GM19025 (cell line): ENCODE results near the gene SRRM5.
"Not testable (repeated sequence)": the region's sequence is repeated elsewhere in the genome, so short reads cannot be mapped to it uniquely, and the experiment has no call there.

Experiments used
- ATAC-seq: cut with Tn5 transposase; IDR thresholded peaks from one replicate; pipeline ENCODE4 v1.9.1; 2021; ENCODE audit warnings: mild to moderate bottlenecking, low read depth, moderate library complexity; ENCODE audit not compliant: unreplicated experiment

SRRM5 gene

GRCh38 chr19:43611788-43612187, at the start of gene SRRM5:
TSS of gene SRRM5 (plus strand) at chr19:43612088. CDS start at chr19:43612122, 34 bp downstream.
- ATAC-seq, result no peak

GRCh38 chr19:43562226-43562697, 49.6 kb upstream of the SRRM5 start:
- ATAC-seq, result no peak

GRCh38 chr19:43562698-43563241, 49.1 kb upstream of the SRRM5 start:
- peak; percentile 69 for ATAC-seq

- ATAC-seq, result no peak
Measured at GRCh38 chr19:43563816-43564457, 48.0 kb upstream of the SRRM5 start.

- no peak for ATAC-seq
Measured at GRCh38 chr19:43564800-43565199, 47.1 kb upstream of the SRRM5 start.

GRCh38 chr19:43569657-43570056, 42.2 kb upstream of the SRRM5 start:
- ATAC-seq, result no peak

GRCh38 chr19:43570174-43570791, 41.6 kb upstream of the SRRM5 start:
- ATAC-seq, result no peak

- no peak for ATAC-seq
Measured at GRCh38 chr19:43572171-43572588, 39.7 kb upstream of the SRRM5 start.

GRCh38 chr19:43574424-43575155, 37.3 kb upstream of the SRRM5 start:
- no peak for ATAC-seq

- peak; percentile 95 for ATAC-seq
Measured at GRCh38 chr19:43575156-43575950, 36.5 kb upstream of the SRRM5 start, which contains the start of the genes PINLYP and XRCC1. TSS of gene PINLYP (plus strand) at chr19:43575801. CDS start at chr19:43577192, 1,391 bp downstream. TSS of gene XRCC1 (minus strand) at chr19:43575527. CDS start at chr19:43575458, 69 bp downstream.

GRCh38 chr19:43575955-43576878, 35.7 kb upstream of the SRRM5 start:
- ATAC-seq, result no peak

GRCh38 chr19:43578787-43579186, 33.1 kb upstream of the SRRM5 start:
- no peak for ATAC-seq

- no peak for ATAC-seq
Measured at GRCh38 chr19:43581467-43581866, 30.4 kb upstream of the SRRM5 start.

GRCh38 chr19:43582495-43582894, 29.4 kb upstream of the SRRM5 start:
- ATAC-seq, result no peak

GRCh38 chr19:43584484-43584883, 27.4 kb upstream of the SRRM5 start:
- no peak for ATAC-seq

- ATAC-seq, result no peak
Measured at GRCh38 chr19:43586346-43586745, 25.5 kb upstream of the SRRM5 start.

GRCh38 chr19:43587029-43587428, 24.9 kb upstream of the SRRM5 start:
- not testable (repeated sequence) for ATAC-seq

GRCh38 chr19:43589277-43589676, 22.6 kb upstream of the SRRM5 start:
- no peak for ATAC-seq

GRCh38 chr19:43589678-43590077, 22.2 kb upstream of the SRRM5 start:
- ATAC-seq, result no peak
